OCI-LY3 (cell line): ENCODE measurements around the gene MTFMT.

Experiments
- CTCF ChIP-seq: fragments of 200-600, 300-600 bp; sonication (generic); IDR thresholded peaks from 2 replicates; pipeline ENCODE4 v1.5.1; 2014; ENCODE audit warnings: antibody characterized with exemption, low read length, low read depth
- EZH2phosphoT487 ChIP-seq: fragments of 200-600 bp; shearing (Covaris generic); IDR thresholded peaks from 2 replicates; pipeline ENCODE4 v1.6.1; 2018; ENCODE audit warnings: antibody characterized with exemption, mixed run types, low read depth

DNA sequence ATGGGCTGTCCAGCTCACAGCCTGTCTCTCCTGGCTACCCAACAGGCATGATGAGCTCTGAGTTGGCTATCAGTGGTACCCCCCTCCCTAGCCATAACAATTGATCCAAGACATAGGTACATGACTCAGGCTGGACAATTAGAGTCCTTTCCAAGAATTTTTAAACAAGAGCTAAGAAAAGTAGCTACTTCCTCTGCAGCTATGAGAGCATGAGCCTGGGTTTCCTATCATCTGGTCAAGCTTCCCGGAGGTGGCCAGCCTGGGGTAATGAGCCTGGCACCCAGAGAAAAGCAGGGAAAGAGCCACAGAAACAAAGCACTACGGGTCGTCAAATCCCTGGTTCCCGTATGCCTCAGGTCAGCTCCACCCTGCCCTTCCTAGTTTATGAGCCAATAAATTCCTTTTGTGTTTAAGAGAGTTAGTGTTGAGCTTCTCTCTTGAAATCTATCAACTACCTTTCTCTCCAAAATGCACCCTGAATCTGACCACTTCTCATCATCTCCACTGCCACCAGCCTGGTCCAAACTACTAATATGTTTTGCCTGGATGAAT, 13.4 kb upstream of the MTFMT start:
- TF ChIP-seq CTCF (no peak), EZH2phosphoT487 (no peak)
